GOT3 (cell line): ENCODE data around the gene TTC21A.

Experiments
- DNase-seq: peaks from one replicate; lab custom pipeline; 2025; ENCODE audit warnings: mixed read lengths; lab: John Stamatoyannopoulos, UW

The TTC21A gene

DNA sequence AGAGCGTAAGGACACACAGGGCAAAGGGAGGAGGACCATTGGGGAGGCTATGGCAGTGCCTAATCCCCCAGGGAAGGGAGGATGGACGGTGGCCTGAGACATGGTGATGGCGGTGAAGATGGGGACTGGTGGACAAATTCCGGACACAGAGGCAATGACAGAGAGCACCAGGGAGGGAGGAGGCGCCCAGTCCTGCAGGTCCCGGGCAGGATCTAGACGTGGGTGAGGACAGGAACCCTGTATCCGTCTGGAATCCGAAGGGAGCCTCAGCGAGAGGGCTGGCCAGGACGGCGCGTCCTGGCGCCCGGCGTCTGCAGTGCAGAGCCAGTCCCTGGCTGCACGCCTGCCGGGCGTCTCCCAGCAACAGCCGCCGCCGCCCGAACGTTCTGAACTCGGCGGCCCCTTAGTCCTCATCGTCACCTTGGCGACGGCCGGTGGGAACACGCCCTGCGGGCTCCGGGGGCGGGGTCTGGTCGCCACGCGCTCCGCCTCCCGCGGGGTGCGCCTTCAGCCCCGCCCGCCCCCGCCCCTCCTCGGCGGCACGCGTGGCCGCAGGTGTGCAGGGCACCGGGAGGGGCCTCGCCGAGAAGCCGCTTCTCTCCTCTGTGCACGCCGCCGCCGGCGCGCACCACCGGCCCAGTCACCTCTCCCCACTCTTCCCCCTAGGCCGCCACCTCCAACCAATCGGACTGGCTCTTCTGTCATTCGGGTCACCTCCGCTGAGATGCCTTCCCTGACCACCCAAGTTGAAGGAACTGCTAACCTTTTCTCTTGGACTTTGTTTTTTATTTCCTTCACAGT lies 73.3 kb downstream of the TTC21A start:
- peak; percentile 33 for DNase-seq

DNA sequence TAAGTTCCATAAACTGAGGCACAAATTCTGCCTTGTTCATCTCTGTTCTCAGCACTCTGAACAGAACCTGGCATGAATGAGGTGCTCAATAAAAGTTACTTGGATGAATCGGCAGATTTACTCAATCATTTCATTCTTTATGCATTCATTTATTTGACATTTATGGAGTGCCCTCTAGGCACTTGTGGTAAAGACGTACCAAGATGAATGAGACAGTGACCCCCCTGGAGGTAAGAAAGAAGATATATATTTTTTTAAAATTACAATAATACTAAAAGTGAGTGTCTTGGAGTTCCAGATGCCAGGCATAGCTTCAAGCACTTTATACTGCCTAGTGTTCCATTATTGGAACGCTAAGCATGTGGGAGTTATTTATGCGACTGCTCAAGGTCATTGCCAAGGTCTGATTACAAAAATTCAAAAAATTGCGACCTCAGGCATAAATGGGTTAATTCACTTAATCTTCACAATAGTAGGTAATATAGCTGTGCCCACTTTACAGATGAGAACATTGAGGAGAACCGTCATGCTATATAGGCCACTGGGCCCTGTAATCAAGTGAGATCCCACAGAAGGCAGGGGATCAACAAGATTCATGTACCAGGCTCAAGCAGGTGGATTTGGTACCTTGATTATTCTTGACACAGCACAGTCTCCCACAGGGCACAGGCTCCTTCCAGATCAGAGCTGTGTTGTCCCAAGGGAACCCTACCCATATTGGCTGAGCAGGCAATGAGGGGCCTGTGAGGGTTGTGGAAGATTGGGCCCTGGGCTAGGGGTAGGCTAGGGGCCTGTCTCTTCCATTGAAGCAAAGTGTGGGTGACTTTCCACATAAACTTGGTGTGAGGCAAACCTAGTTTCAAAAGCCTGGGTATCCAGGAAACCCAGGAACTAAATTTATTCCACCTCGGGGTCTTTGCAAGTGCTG lies 74.2 kb downstream of the TTC21A start:
- DNase-seq: no peak

DNA sequence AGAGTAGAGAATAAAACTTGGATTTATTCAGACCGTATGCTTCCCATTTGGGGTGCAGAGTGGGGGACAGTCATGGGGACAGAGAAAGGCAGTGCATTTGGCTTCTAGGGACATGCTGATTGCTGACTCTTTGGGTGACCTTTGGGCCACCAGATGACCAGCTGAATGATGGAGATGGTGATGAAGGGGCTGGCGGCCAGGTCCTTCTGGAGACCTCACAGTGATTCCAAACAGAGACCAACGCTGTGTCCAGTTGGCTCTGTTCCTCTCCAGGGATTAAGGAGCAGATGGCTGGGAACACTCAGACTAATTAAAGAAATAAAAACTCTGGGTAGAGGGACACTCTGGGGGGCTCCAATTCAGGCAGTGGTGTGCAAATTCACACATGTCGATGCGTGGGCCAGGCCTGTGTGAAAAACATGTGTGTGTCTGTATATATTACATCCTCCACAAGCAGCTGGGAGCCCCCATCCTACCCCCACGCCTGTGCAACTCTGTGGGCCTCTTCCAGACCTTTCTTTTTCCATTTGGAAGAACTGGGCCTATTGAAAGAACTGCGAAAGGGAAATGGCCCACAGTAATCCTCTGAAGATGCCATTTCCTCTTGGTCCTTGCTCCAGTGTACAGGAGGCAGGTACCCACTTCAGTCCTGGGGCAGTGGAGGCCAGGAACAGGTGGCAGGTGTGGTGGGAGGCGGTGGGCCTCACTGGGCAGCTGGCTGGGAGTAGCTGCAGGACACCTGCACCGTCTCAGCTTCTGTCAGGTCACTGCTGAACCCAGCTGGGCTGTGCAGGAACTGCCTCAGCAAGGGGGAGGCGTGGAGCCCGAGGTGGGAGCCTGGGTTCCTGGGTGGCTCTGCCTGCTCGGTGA lies 76.0 kb downstream of the TTC21A start:
- no peak for DNase-seq

DNA sequence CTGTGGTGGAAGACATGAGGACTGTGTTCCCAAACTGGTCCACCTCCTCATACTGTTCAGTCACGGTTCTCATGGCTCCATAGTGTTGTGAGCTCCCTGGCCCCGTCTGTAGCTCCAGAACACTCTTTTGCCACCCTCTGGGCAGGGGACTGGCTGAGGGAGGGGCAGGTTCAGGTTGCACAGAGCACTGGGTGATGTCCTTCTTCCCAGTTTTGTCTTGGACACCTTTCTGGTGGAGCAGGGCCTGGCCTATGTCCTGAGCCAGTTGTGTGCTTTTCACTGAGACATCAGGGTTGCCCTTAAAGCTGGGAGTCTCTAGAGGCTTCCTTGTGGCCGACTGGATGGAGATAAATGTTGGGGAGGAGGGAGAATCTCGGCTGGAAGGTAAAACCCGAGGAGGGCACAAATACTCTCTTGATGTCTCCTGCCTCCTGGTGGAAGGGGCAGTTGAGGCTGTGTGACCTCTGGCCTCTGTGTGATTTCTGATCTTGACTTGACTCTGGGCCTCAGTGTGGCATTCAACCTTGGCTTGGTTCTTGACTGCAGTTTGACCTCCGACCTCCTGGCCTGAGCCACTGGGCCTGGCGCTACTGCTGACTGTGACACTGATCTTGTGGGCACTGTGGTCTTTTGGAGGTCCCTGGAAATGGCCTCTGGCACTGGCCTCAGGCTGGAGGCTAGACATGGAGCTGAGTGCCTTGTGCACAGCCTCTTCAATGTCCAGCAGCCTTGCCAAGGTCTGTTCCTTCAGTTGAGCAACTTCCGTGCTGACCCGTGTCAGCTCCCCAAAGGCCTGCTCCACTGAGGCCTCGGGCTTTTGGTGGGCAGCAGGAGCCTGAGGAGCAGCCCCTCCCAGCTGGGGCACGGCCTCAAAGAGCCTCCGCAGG lies 76.8 kb downstream of the TTC21A start:
- no peak for DNase-seq

DNA sequence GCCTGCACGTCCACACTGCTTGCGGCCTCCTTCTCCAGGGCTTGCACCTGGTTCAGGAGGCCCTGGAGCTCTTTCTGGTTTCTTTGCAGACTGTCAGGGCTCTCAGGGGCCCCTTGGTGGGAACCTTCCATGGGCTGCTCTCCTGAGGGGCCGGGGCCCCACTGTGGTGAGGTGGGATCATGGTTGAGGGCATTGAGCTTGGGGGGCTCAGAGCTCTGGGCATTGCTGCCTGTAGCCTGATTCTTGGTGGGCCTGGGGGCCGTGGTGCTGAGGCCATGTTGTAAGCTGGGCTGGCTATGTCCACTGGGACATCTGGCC lies 77.4 kb downstream of the TTC21A start:
- DNase-seq: no peak

DNA sequence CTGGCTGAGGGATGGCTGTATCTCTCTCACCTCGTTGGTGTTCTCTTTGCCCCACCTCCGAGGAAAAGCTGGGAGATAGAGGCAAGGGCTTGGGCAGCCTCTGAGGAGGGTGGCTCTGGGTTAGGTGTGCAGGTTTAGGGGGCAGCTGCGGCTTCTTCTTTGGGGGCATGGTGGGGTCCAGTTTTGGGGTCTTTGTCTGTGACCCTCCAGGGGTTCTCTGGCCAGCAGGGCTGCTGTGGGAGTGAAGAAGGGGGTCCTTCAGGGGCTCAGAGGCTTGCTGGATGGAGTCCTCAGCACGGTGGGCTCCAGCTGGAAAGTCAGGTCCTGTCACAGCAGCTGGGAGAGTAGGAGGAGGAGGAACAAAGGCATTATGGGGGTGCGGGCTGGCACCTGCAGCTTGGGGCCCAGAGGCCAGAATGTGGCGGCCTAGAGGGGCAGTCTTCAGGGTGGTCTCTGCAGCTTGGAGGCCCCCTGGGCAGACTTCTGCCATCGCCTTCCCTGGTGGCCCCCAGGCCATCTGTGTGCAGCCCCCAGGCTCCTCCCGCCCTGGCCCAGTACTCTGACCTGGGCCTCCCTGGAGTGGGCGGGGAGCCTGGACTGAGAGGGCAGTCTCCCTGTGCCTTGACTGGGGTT lies 78.0 kb downstream of the TTC21A start:
- no peak for DNase-seq

DNA sequence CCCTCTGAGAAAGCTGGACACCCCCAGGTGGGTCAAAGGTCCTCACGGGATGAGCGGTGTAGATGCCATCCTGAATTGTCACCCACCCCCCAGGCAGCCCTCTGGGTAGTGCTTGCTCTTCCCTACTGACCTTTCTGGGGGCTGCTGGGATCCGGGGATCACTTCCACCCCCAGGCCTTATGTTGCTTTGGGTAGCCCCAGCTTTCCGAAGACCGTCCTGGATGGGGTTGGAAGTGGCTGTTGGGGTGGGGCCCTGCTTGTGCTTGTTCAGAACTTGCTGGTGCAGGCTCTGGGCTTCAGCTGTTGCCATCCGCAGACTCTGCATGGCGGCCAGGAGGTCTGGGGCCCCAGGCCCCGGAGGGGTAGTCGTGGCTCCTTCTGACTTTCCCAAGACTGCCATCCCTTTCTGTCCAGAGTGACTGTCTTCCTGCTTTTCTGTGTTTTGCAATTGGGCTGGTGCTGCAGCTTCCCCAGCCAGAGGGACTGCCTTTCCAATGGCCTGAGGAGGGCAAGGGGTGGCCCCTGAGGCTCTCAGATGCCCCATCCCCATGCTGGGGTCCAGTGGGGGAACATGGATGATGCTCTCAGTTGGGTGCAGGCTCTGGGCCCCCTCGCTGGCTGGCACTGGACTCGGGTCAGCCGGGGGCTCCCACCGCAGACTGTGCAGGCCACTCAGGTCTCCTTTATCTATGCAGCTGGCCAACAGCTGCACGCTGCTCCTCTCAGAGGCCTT lies 78.6 kb downstream of the TTC21A start:
- no peak for DNase-seq

DNA sequence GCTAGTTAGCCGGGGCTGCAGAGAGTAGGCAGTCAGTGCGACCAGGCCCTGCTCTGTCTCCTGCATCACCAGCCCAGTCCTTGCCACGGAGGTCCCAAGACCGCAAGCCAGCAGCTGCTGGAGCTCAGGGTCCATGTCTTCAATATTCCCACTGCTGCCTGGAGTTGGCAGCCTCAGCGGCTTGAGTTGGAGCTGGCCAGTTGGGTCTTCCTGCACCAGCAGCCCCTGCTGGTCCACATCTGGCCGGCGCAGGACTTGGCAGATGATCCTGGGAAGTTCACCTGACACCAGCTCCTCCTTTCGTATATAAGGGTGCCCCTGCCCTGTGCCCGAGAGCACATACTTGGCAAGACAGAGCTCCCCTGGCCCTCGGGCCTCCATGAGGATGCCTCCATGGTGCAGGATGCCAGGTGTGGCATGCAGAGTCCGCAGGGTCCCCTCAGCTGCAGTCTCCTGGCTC lies 79.2 kb downstream of the TTC21A start:
- DNase-seq: no peak

DNA sequence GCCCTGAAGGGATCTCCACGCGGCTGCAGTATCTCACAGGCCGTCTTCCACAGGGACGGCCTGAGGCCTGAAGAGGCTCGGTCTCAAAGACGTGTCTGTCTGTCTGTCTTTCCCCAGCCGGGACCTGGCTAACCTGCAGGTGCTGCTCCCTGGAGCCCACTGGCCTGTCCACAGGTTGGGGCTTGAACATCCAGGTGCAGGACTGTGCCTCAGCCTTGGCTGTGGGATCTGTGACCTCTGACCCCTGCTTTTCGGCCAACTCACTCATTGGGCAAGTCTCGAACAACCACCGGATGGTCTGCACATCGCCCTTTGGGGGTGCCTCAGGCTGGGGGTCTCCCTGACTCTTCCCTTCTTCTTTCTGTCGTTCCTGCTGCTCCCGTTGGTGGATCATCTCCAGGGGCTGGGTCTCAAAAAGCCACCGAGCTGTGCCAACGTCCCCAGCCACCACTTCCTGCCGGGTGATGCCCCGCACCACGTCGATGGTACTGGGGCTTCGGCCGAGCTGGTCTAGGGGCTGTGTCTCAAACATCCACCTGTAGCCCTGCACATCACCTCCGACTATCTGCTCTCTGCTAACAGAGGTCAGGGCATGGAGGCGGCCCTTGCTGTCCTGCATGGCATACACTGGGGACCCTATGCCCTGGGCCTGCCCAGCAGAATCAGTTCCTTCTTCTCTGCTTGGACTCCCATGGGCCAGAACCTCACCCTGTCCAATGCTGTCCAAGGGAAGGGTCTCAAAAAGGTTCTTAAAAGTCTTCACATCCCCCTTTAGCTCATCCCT lies 80.1 kb downstream of the TTC21A start:
- DNase-seq: no peak
